HG02870 (cell line): ENCODE data around the gene KIF12.
"Not testable (repeated sequence)": the region's sequence is repeated elsewhere in the genome, so short reads cannot be mapped to it uniquely, and the experiment has no call there.

ENCODE experiments used
- ATAC-seq: cut with Tn5 transposase; IDR thresholded peaks from one replicate; pipeline ENCODE4 v1.9.1; 2021; ENCODE audit warnings: mild to moderate bottlenecking, moderate library complexity; ENCODE audit not compliant: unreplicated experiment

Gene KIF12

GRCh38 chr9:114098936-114099668, at the start of gene KIF12:
TSS of gene KIF12 (minus strand) at chr9:114099292. CDS start at chr9:114099276, 16 bp downstream.
- ATAC-seq, result no peak

- ATAC-seq, result no peak
These were observed 47.6 kb upstream of the KIF12 start for GRCh38 chr9:114146735-114147134.

GRCh38 chr9:114143234-114143633, 44.1 kb upstream of the KIF12 start:
- no peak for ATAC-seq

- ATAC-seq, result no peak
These were observed 42.7 kb upstream of the KIF12 start for GRCh38 chr9:114141553-114142402.

- no peak for ATAC-seq
These were observed 41.8 kb upstream of the KIF12 start for GRCh38 chr9:114140850-114141249.

GRCh38 chr9:114140401-114140800, 41.3 kb upstream of the KIF12 start:
- no peak for ATAC-seq

- no peak for ATAC-seq
These were observed 40.0 kb upstream of the KIF12 start for GRCh38 chr9:114139071-114139470.

- no peak for ATAC-seq
These were observed 39.5 kb upstream of the KIF12 start for GRCh38 chr9:114138552-114138971.

GRCh38 chr9:114137831-114138230, 38.7 kb upstream of the KIF12 start:
- ATAC-seq, result no peak

GRCh38 chr9:114134827-114135396, 35.8 kb upstream of the KIF12 start:
- no peak for ATAC-seq

- no peak for ATAC-seq
These were observed 33.4 kb upstream of the KIF12 start for GRCh38 chr9:114132550-114132918.

- no peak for ATAC-seq
These were observed 32.9 kb upstream of the KIF12 start for GRCh38 chr9:114131808-114132549.

- ATAC-seq, result no peak
These were observed 31.7 kb upstream of the KIF12 start for GRCh38 chr9:114130624-114131277.

- ATAC-seq, result no peak
These were observed 31.0 kb upstream of the KIF12 start for GRCh38 chr9:114130141-114130540.

GRCh38 chr9:114128759-114129158, 29.7 kb upstream of the KIF12 start:
- not testable (repeated sequence) for ATAC-seq

GRCh38 chr9:114126247-114127060, 27.4 kb upstream of the KIF12 start:
- ATAC-seq, result no peak

- no peak for ATAC-seq
These were observed 26.5 kb upstream of the KIF12 start for GRCh38 chr9:114125476-114126013.

GRCh38 chr9:114124666-114125475, 25.8 kb upstream of the KIF12 start:
- ATAC-seq, result no peak

GRCh38 chr9:114124138-114124537, 25.0 kb upstream of the KIF12 start:
- ATAC-seq, result no peak
